SU-DHL-6 (cell line): ENCODE results near the gene UBE2E2.

ENCODE experiments used
- H2AFZ ChIP-seq: fragments of 200-600 bp; sonication (generic); 2 replicates; pipeline ENCODE4 v1.6.1; 2014; ENCODE audit warnings: low read depth, mild to moderate bottlenecking, moderate library complexity, mixed read lengths, antibody characterized with exemption, low read length; ENCODE audit not compliant: severe bottlenecking
- H3F3A ChIP-seq: fragments of 200-600 bp; shearing (Covaris generic); 2 replicates; pipeline ENCODE4 v1.6.0; 2016; ENCODE audit warnings: antibody characterized with exemption, mild to moderate bottlenecking; ENCODE audit not compliant: insufficient read depth
- H3K27ac ChIP-seq: fragments of 200-600 bp; sonication (generic); 2 replicates; pipeline ENCODE4 v1.5.1; 2016; ENCODE audit warnings: low read depth, mild to moderate bottlenecking, low read length, moderate library complexity, mixed read lengths
- H3K27me3 ChIP-seq: fragments of 200-600 bp; sonication (generic), shearing (Covaris generic); 2 replicates; pipeline ENCODE4 v1.6.0; 2014; ENCODE audit warnings: mild to moderate bottlenecking, low read length
- H3K36me3 ChIP-seq: fragments of 200-600 bp; sonication (generic); 2 replicates; pipeline ENCODE4 v1.6.1; 2014; ENCODE audit warnings: mild to moderate bottlenecking, low read length, mixed read lengths
- H3K4me2 ChIP-seq: fragments of 300-600, 200-600 bp; shearing (Covaris generic), sonication (generic); 2 replicates; pipeline ENCODE4 v1.6.0; 2014; ENCODE audit warnings: low read length, low read depth, mild to moderate bottlenecking; ENCODE audit not compliant: poor library complexity, severe bottlenecking
- H3K4me3 ChIP-seq: fragments of 200-600 bp; sonication (generic); 2 replicates; pipeline ENCODE4 v1.5.1; 2014; ENCODE audit warnings: antibody characterized with exemption, low read length, mild to moderate bottlenecking, mixed read lengths; ENCODE audit not compliant: insufficient read depth, poor library complexity, severe bottlenecking
- H3K79me2 ChIP-seq: fragments of 200-600 bp; sonication (generic); 2 replicates; pipeline ENCODE4 v1.6.1; 2014; ENCODE audit warnings: mild to moderate bottlenecking, low read length, moderate library complexity; ENCODE audit not compliant: insufficient read depth
- H3K9ac ChIP-seq: fragments of 200-600 bp; sonication (generic); 2 replicates; pipeline ENCODE4 v1.7.0; 2014; ENCODE audit warnings: mild to moderate bottlenecking, low read length
- H3K9me2 ChIP-seq: fragments of 200-600 bp; sonication (generic); replicated peaks from 2 replicates; pipeline ENCODE4 v1.6.1; 2014; ENCODE audit warnings: low read length; ENCODE audit not compliant: insufficient read depth
- H3K9me3 ChIP-seq: fragments of 200-600 bp; sonication (generic); 2 replicates; pipeline ENCODE4 v1.6.1; 2014; ENCODE audit warnings: low read length, mixed read lengths; ENCODE audit not compliant: insufficient read depth
- H4K20me1 ChIP-seq: fragments of 200-600 bp; sonication (generic); 2 replicates; pipeline ENCODE4 v1.6.1; 2014; ENCODE audit warnings: low read depth, mild to moderate bottlenecking, antibody characterized with exemption, low read length, moderate library complexity, mixed read lengths
- CTCF ChIP-seq: fragments of 200-600 bp; sonication (generic); IDR thresholded peaks from one replicate; pipeline ENCODE4 v1.5.1; 2017; ENCODE audit warnings: antibody characterized with exemption, mild to moderate bottlenecking, low read length, moderate library complexity; ENCODE audit not compliant: insufficient read depth, poor library complexity, severe bottlenecking
- EZH2phosphoT487 ChIP-seq: fragments of 200-600 bp; sonication (generic), shearing (Covaris generic); conservative IDR thresholded peaks from 2 replicates; pipeline ENCODE4 v1.6.1; 2018; ENCODE audit warnings: mild to moderate bottlenecking, antibody characterized with exemption, low read length, moderate library complexity, mixed read lengths

Gene UBE2E2

GRCh38 chr3:23435904-23436303, 232.8 kb downstream of the UBE2E2 start:
- H3K4me2 ChIP-seq: no peak overlapping the region
- no peaks in the 10 kb centered on the region for H3K36me3 ChIP-seq
- no peak overlapping the region for H3K4me3 ChIP-seq
- no peaks in the 10 kb centered on the region for H3K9me2 ChIP-seq
- peaks cover 18% of the 10 kb centered on the region for H4K20me1 ChIP-seq
- no peak overlapping the region for H3K9ac ChIP-seq
- H3K27ac ChIP-seq: no peak overlapping the region
- H3K79me2 ChIP-seq: no peaks in the 10 kb centered on the region
- H3F3A ChIP-seq: no peaks in the 10 kb centered on the region
- no peak overlapping the region for H2AFZ ChIP-seq
- TF ChIP-seq EZH2phosphoT487 (no peak), CTCF (no peak)
- no peaks in the 10 kb centered on the region for H3K27me3 ChIP-seq
- no peaks in the 10 kb centered on the region for H3K9me3 ChIP-seq

GRCh38 chr3:23437484-23438145, 234.5 kb downstream of the UBE2E2 start:
- Histone ChIP-seq H3K9ac (no peak overlapping the region), H3K27me3 (no peaks in the 10 kb centered on the region), H4K20me1 (peaks cover 18% of the 10 kb centered on the region), H3K9me3 (no peaks in the 10 kb centered on the region), H2AFZ (no peak overlapping the region), H3K79me2 (no peaks in the 10 kb centered on the region), H3K4me2 (no peak overlapping the region), H3F3A (no peaks in the 10 kb centered on the region), H3K36me3 (no peaks in the 10 kb centered on the region), H3K9me2 (no peaks in the 10 kb centered on the region), H3K4me3 (no peak overlapping the region), H3K27ac (no peak overlapping the region)
- no peak for TF ChIP-seq EZH2phosphoT487
- TF ChIP-seq CTCF: no peak

GRCh38 chr3:23438657-23439056, 235.5 kb downstream of the UBE2E2 start:
- H4K20me1 ChIP-seq: peaks cover 16% of the 10 kb centered on the region
- H3K9ac ChIP-seq: no peak overlapping the region
- no peak overlapping the region for H2AFZ ChIP-seq
- H3K4me2 ChIP-seq: no peak overlapping the region
- no peaks in the 10 kb centered on the region for H3K79me2 ChIP-seq
- H3F3A ChIP-seq: no peaks in the 10 kb centered on the region
- no peak overlapping the region for H3K4me3 ChIP-seq
- H3K9me3 ChIP-seq: no peaks in the 10 kb centered on the region
- H3K27me3 ChIP-seq: no peaks in the 10 kb centered on the region
- H3K9me2 ChIP-seq: no peaks in the 10 kb centered on the region
- H3K27ac ChIP-seq: no peak overlapping the region
- no peak for TF ChIP-seq CTCF
- no peak for TF ChIP-seq EZH2phosphoT487
- no peaks in the 10 kb centered on the region for H3K36me3 ChIP-seq
